HepG2 (cell line): ENCODE data around the gene SERHL2.

Experiments used
- BRCA1 ChIP-seq: sonication (generic); formaldehyde crosslinking; IDR thresholded peaks from 2 replicates; pipeline ENCODE4 v1.4.0; 2020; ENCODE audit warnings: missing genetic modification reagents
- EP300 ChIP-seq, 3 experiments: sonication (generic) in 1 of 3; formaldehyde crosslinking in 1 of 3; IDR thresholded peaks; 2 replicates each; pipeline versions ENCODE4 v1.5.1 to v1.6.1; 2011 to 2020; ENCODE audit warnings: low read depth in 2 of 3, low read length in 2 of 3, borderline replicate concordance in 1 of 3, improper control_type of control experiment in 1 of 3, mild to moderate bottlenecking in 1 of 3, missing genetic modification reagents in 1 of 3, moderate library complexity in 1 of 3
- GATA4 ChIP-seq: sonication (generic); IDR thresholded peaks from 2 replicates; pipeline ENCODE4 v1.6.1; 2016; ENCODE audit warnings: antibody characterized with exemption, low read depth, borderline replicate concordance
- PHB2 ChIP-seq: fragments of 450-650 bp; IDR thresholded peaks from 2 replicates; pipeline ENCODE4 v1.6.1; 2018; ENCODE audit not compliant: partially characterized antibody
- SP4 ChIP-seq: sonication (generic); formaldehyde crosslinking; IDR thresholded peaks from 2 replicates; pipeline ENCODE4 v1.8.1; 2023; ENCODE audit warnings: mild to moderate bottlenecking, missing genetic modification reagents
- SUZ12 ChIP-seq: fragments of 150-350 bp; IDR thresholded peaks from 2 replicates; pipeline ENCODE4 v1.6.1; 2014; ENCODE audit warnings: low read depth, low read length
- ZFP41 ChIP-seq: sonication (generic); formaldehyde crosslinking; IDR thresholded peaks from 2 replicates; pipeline ENCODE4 v1.4.0; 2020; ENCODE audit warnings: mild to moderate bottlenecking, missing genetic modification reagents, borderline replicate concordance
- ZKSCAN5 ChIP-seq: sonication (generic); formaldehyde crosslinking; IDR thresholded peaks from 2 replicates; pipeline ENCODE4 v1.5.1; 2020; ENCODE audit warnings: mild to moderate bottlenecking, missing genetic modification reagents
- TF ChIP-seq, protein P1 (sequence below): sonication (generic); formaldehyde crosslinking; IDR thresholded peaks from 2 replicates; pipeline ENCODE4 v1.5.0; 2020; ENCODE audit warnings: mild to moderate bottlenecking, missing genetic modification reagents, moderate library complexity

GRCh38 chr22:42608136-42608822, 54.5 kb downstream of the SERHL2 start:
- TF ChIP-seq ZFP41 (CRISPR knock-in tag) (no peak), SP4 (CRISPR knock-in tag) (no peak), SUZ12 (no peak), PHB2 (no peak), EP300 (IDR thresholded peaks at IDR 0.05; ENCODE audit: low read depth in 2 of 2, low read length in 2 of 2) (no peak), EP300 (CRISPR knock-in tag; IDR thresholded peaks at IDR 0.05; ENCODE audit: borderline replicate concordance) (no peak), GATA4 (no peak), BRCA1 (CRISPR knock-in tag) (no peak), ZKSCAN5 (CRISPR knock-in tag) (no peak)
- TF ChIP-seq, protein P1, sequence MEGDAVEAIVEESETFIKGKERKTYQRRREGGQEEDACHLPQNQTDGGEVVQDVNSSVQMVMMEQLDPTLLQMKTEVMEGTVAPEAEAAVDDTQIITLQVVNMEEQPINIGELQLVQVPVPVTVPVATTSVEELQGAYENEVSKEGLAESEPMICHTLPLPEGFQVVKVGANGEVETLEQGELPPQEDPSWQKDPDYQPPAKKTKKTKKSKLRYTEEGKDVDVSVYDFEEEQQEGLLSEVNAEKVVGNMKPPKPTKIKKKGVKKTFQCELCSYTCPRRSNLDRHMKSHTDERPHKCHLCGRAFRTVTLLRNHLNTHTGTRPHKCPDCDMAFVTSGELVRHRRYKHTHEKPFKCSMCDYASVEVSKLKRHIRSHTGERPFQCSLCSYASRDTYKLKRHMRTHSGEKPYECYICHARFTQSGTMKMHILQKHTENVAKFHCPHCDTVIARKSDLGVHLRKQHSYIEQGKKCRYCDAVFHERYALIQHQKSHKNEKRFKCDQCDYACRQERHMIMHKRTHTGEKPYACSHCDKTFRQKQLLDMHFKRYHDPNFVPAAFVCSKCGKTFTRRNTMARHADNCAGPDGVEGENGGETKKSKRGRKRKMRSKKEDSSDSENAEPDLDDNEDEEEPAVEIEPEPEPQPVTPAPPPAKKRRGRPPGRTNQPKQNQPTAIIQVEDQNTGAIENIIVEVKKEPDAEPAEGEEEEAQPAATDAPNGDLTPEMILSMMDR (CRISPR knock-in tag): no peak
